CD14-positive monocyte (primary cell): Measurements from ENCODE around the gene FAM83G. TPM values are rescaled to one million over a fixed set of nuclear protein-coding genes. Genes with fewer than 3 reads are reported as not detected.

ENCODE experiments used
- DNase-seq, 3 donors: peaks; one replicate each; pipeline ENCODE4 v3.0.0-alpha.2; 2011 to 2022
- H2AFZ ChIP-seq: 2 replicates; pipeline ENCODE4 v1.6.0; 2012; ENCODE audit warnings: mild to moderate bottlenecking, low read depth, low read length, inconsistent platforms; ENCODE audit not compliant: insufficient read depth, poor library complexity, severe bottlenecking
- H3K27ac ChIP-seq, 2 donors: 1 replicate in 1 of 2; 2 replicates in 1 of 2; pipeline ENCODE4 v1.5.1; 2012 to 2013; ENCODE audit warnings: low read length in 2 of 2, control low read depth in 1 of 2, inconsistent platforms in 1 of 2, low read depth in 1 of 2, mild to moderate bottlenecking in 1 of 2
- H3K27me3 ChIP-seq, 2 donors: one replicate each; pipeline versions ENCODE4 v1.6.0 to v1.6.1; 2011 to 2013; ENCODE audit warnings: low read length in 2 of 2; ENCODE audit not compliant: control insufficient read depth in 2 of 2, insufficient read depth in 2 of 2
- H3K36me3 ChIP-seq, 2 donors: replicated peaks in 1 of 2; 1 replicate in 1 of 2; 2 replicates in 1 of 2; pipeline versions ENCODE4 v1.5.1 to v1.6.1; 2012 to 2013; ENCODE audit warnings: low read length in 2 of 2, control low read depth in 1 of 2, inconsistent platforms in 1 of 2, mild to moderate bottlenecking in 1 of 2; ENCODE audit not compliant: insufficient read depth in 2 of 2, control insufficient read depth in 1 of 2
- H3K4me1 ChIP-seq, 2 donors: 1 replicate in 1 of 2; 2 replicates in 1 of 2; pipeline versions ENCODE4 v1.5.1 to v1.6.1; 2012 to 2013; ENCODE audit warnings: low read length in 2 of 2, control low read depth in 1 of 2, inconsistent platforms in 1 of 2, mild to moderate bottlenecking in 1 of 2, moderate library complexity in 1 of 2; ENCODE audit not compliant: insufficient read depth in 2 of 2, control insufficient read depth in 1 of 2
- H3K4me2 ChIP-seq: replicated peaks from 2 replicates; pipeline ENCODE3; 2012; ENCODE audit warnings: low read length, moderate library complexity, mild to moderate bottlenecking; ENCODE audit not compliant: poor library complexity, severe bottlenecking; ENCODE audit errors: extremely low read depth
- H3K4me3 ChIP-seq, 3 experiments: fragments of 200-600 bp in 1 of 3; sonication (generic) in 1 of 3; replicated peaks in 1 of 3; 1 replicate in 2 of 3; 2 replicates in 1 of 3; pipeline ENCODE4 v1.5.1; 2011 to 2013; ENCODE audit warnings: low read length in 3 of 3, mild to moderate bottlenecking in 3 of 3, control low read depth in 2 of 3, low read depth in 2 of 3, inconsistent platforms in 1 of 3, moderate library complexity in 1 of 3
- H3K79me2 ChIP-seq: 2 replicates; pipeline ENCODE4 v1.6.0; 2012; ENCODE audit warnings: mild to moderate bottlenecking, control low read depth, inconsistent platforms, low read length, moderate library complexity; ENCODE audit not compliant: insufficient read depth
- H3K9ac ChIP-seq: 2 replicates; pipeline ENCODE4 v1.6.0; 2017; ENCODE audit warnings: low read length, mild to moderate bottlenecking; ENCODE audit not compliant: insufficient read depth, poor library complexity, severe bottlenecking
- H3K9me3 ChIP-seq, 2 donors: replicated peaks in 1 of 2; 1 replicate in 1 of 2; 2 replicates in 1 of 2; pipeline versions ENCODE4 v1.5.1 to v1.6.1; 2012 to 2013; ENCODE audit warnings: low read length in 2 of 2, control low read depth in 1 of 2; ENCODE audit not compliant: control insufficient read depth in 1 of 2, insufficient read depth in 1 of 2
- H4K20me1 ChIP-seq: 2 replicates; pipeline ENCODE4 v1.6.0; 2012; ENCODE audit warnings: mild to moderate bottlenecking, low read length, control low read depth, moderate library complexity; ENCODE audit not compliant: insufficient read depth
- H3K27ac Mint-ChIP-seq, 7 donors: one replicate each; pipeline ENCODE4 v1.8.0; 2020; ENCODE audit warnings: mild to moderate bottlenecking in 7 of 7, mixed read lengths in 7 of 7, moderate library complexity in 6 of 7, inconsistent platforms in 2 of 7
- H3K27me3 Mint-ChIP-seq, 3 donors: one replicate each; pipeline ENCODE4 v1.8.0; 2021 to 2022; ENCODE audit warnings: low read depth in 3 of 3, mild to moderate bottlenecking in 3 of 3, mixed read lengths in 3 of 3, moderate library complexity in 3 of 3, inconsistent platforms in 1 of 3
- H3K36me3 Mint-ChIP-seq, 2 donors: one replicate each; pipeline ENCODE4 v1.8.0; 2020; ENCODE audit warnings: mixed read lengths in 2 of 2, inconsistent platforms in 1 of 2, mild to moderate bottlenecking in 1 of 2
- H3K4me1 Mint-ChIP-seq: one replicate; pipeline ENCODE4 v1.8.0; 2020; ENCODE audit warnings: mild to moderate bottlenecking, mixed read lengths
- H3K4me3 Mint-ChIP-seq, 2 donors: one replicate each; pipeline ENCODE4 v1.8.0; 2020; ENCODE audit warnings: mild to moderate bottlenecking in 2 of 2, mixed read lengths in 2 of 2, moderate library complexity in 1 of 2
- H3K9me3 Mint-ChIP-seq, 7 donors: one replicate each; pipeline ENCODE4 v1.8.0; 2020 to 2022; ENCODE audit warnings: mixed read lengths in 7 of 7, mild to moderate bottlenecking in 6 of 7, moderate library complexity in 6 of 7, inconsistent platforms in 2 of 7
- CTCF ChIP-seq: fragments of 200-600 bp; IDR thresholded peaks from one replicate; pipeline ENCODE4 v1.8.0; 2022; ENCODE audit warnings: antibody characterized with exemption, mild to moderate bottlenecking
- WGBS: methylation state at CpG from one replicate; pipeline ENCODE4 v1.1.5; 2013; ENCODE audit warnings: missing lambda C conversion rate; ENCODE audit not compliant: insufficient coverage; 5-methylcytosine and 5-hydroxymethylcytosine counted together
- intact Hi-C, 2 donors: fragments of 100-400 bp; cut with micrococcal nuclease; formaldehyde crosslinking; loops; one replicate each; pipeline versions ENCODE4 v1.15.0 to v1.15.1; 2023
- polyA plus RNA-seq, 3 donors: library from polyadenylated mRNA; depleted of rRNA in 1 of 3; unstranded in 2 of 3; stranded (reverse) in 1 of 3; fragments of 300-500 nt in 2 of 3; fragments of >200 nt in 1 of 3; fragmentation: Illumina TruSeq in 2 of 3; gene quantifications; 1 replicate in 2 of 3; 2 replicates in 1 of 3; pipeline ENCODE4 v1.2.3, GENCODE V29; 2012 to 2021
- small RNA-seq: library from RNA; depleted of rRNA; stranded (forward); fragments of <200 nt; gene quantifications from one replicate; pipeline ENCODE3, GENCODE V24; 2012; ENCODE audit warnings: low read depth; ENCODE audit not compliant: insufficient read length

The FAM83G gene
- polyA plus RNA-seq, 3 donors, result 0.04 to 0.17 (median 0.08) TPM

- no peaks in the 10 kb centered on the region for H4K20me1 ChIP-seq
- 9% methylated on average over 2 of the region's 6 CpGs for WGBS
- peaks cover 25 to 52% of the 10 kb centered on the region in 2 donors for H3K36me3 ChIP-seq
- H3K4me1 Mint-ChIP-seq, result peaks cover 21% of the 10 kb centered on the region
- H3K4me1 ChIP-seq, result peaks cover 7 to 8% of the 10 kb centered on the region in 2 donors
- H2AFZ ChIP-seq, result no peak overlapping the region
- H3K9ac ChIP-seq, result no peak overlapping the region
- no peaks in the 10 kb centered on the region for H3K27me3 ChIP-seq
- no peak for DNase-seq
- no peaks in the 10 kb centered on the region for H3K9me3 ChIP-seq
- H3K4me3 ChIP-seq, result no peak overlapping the region
- no peaks in the 10 kb centered on the region for H3K27me3 Mint-ChIP-seq
- no peak overlapping the region for H3K4me3 Mint-ChIP-seq
- no peak overlapping the region for H3K27ac ChIP-seq
- no peaks in the 10 kb centered on the region for H3K79me2 ChIP-seq
- no peaks in the 10 kb centered on the region for H3K9me3 Mint-ChIP-seq
- H3K27ac Mint-ChIP-seq, result no peak overlapping the region
- no peak for TF ChIP-seq CTCF
- H3K36me3 Mint-ChIP-seq, result peaks cover 42 to 50% of the 10 kb centered on the region in 2 donors
- no peak overlapping the region for H3K4me2 ChIP-seq
- intact Hi-C loops, result no loop called here
Observed at GRCh38 chr17:18920911-18921441, 83.6 kb downstream of the FAM83G start.

GRCh38 chr17:18919963-18920362 is 84.6 kb downstream of the FAM83G start:
- Mint-ChIP-seq H3K4me3 (no peak overlapping the region), H3K9me3 (no peaks in the 10 kb centered on the region), H3K27ac (no peak overlapping the region), H3K27me3 (no peaks in the 10 kb centered on the region), H3K4me1 (peaks cover 21% of the 10 kb centered on the region), H3K36me3 (peaks cover 45 to 51% of the 10 kb centered on the region in 2 donors)
- intact Hi-C loops, result loop anchor here in 1 of 2 donors (10.0 kb wide), 1 partner anchor 55 kb away; no protein-coding TSS in a partner anchor
- Histone ChIP-seq H3K36me3 (peaks cover 29 to 53% of the 10 kb centered on the region in 2 donors), H3K9ac (no peak overlapping the region), H3K4me1 (peaks cover 7 to 8% of the 10 kb centered on the region in 2 donors), H3K4me2 (no peak overlapping the region), H4K20me1 (no peaks in the 10 kb centered on the region), H3K27me3 (no peaks in the 10 kb centered on the region), H3K9me3 (no peaks in the 10 kb centered on the region), H3K79me2 (no peaks in the 10 kb centered on the region), H3K27ac (no peak overlapping the region), H3K4me3 (no peak overlapping the region), H2AFZ (no peak overlapping the region)
- TF ChIP-seq CTCF, result no peak
- WGBS, result 87% methylated on average over 6 of the region's 6 CpGs
- DNase-seq, result no peak

Small RNAs within 50 kb of the gene (small RNA-seq; reads per million reads assigned to genes)
- gene AC090286.3 (not detected), gene RF00324 (not detected)

Other genes with a start within 250 kb of the FAM83G start
- 10 to 100 TPM in 2 of 3 donors, 1 to 10 TPM in 1; 7.3 to 20.2 (median 17.2) TPM for gene TVP23B, start 223.6 kb downstream of the FAM83G start, polyA plus RNA-seq
- 10 to 100 TPM; 17.1 to 20.9 (median 20.5) TPM for gene PRPSAP2, start 146.6 kb downstream of the FAM83G start, polyA plus RNA-seq
- gene SLC5A10, start 52.6 kb downstream of the FAM83G start, polyA plus RNA-seq, result under 1 TPM; 0.10 to 0.17 (median 0.12) TPM
- 1 to 10 TPM; 3.9 to 5.9 (median 4.5) TPM for gene GRAP, start 42.2 kb upstream of the FAM83G start, polyA plus RNA-seq
- gene GRAPL, start 122.8 kb upstream of the FAM83G start, polyA plus RNA-seq, result 1 to 10 TPM in 1 of 3 donors, under 1 TPM in 1, not detected in 1; 0.56 to 3.5 TPM
- under 1 TPM in 1 of 3 donors, not detected in 2; 0.93 TPM for gene EPN2, start 232.6 kb upstream of the FAM83G start, polyA plus RNA-seq